EH (cell line): ENCODE measurements around the gene ADORA2A.

Experiments
- DNase-seq: peaks from one replicate; pipeline ENCODE4 v3.0.0-alpha.2; 2015; ENCODE audit warnings: low read depth

ADORA2A gene

DNA sequence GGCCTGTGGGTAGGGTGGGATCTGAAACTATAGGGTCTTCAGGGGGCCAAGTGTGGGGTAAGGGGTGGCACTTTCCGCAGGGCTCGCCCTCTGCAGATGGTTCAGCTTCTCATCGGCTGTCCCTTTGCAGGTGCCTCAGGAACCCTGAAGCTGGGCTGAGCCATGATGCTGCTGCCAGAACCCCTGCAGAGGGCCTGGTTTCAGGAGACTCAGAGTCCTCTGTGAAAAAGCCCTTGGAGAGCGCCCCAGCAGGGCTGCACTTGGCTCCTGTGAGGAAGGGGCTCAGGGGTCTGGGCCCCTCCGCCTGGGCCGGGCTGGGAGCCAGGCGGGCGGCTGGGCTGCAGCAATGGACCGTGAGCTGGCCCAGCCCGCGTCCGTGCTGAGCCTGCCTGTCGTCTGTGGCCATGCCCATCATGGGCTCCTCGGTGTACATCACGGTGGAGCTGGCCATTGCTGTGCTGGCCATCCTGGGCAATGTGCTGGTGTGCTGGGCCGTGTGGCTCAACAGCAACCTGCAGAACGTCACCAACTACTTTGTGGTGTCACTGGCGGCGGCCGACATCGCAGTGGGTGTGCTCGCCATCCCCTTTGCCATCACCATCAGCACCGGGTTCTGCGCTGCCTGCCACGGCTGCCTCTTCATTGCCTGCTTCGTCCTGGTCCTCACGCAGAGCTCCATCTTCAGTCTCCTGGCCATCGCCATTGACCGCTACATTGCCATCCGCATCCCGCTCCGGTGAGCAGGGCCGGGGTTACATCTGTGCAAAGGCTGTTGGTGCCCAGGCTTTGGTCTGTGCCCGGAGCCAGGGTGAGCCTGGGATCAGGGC, 5.8 kb downstream of the ADORA2A start:
- no peak for DNase-seq

GRCh38 chr22:24433828-24434470, 6.5 kb downstream of the ADORA2A start:
- DNase-seq: peak; percentile 80

- DNase-seq: no peak
Observed at GRCh38 chr22:24434471-24435322, 7.3 kb downstream of the ADORA2A start.

DNA sequence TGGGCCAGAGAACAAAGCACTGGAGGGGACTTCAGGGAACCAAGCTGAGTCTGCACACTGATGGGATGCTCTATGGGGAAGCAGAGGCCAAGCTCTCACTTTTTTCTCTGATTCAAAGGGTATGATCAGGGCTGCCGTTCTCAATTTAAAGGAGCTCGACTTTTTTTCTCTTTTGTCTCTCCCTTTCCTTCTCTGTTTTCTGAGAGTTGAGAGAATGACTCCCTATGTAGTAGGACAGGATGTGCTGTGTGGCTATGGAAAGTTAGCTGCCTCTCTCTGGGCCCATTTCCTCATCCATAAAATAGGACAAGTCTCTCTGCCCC, 7.9 kb downstream of the ADORA2A start:
- DNase-seq: no peak

DNA sequence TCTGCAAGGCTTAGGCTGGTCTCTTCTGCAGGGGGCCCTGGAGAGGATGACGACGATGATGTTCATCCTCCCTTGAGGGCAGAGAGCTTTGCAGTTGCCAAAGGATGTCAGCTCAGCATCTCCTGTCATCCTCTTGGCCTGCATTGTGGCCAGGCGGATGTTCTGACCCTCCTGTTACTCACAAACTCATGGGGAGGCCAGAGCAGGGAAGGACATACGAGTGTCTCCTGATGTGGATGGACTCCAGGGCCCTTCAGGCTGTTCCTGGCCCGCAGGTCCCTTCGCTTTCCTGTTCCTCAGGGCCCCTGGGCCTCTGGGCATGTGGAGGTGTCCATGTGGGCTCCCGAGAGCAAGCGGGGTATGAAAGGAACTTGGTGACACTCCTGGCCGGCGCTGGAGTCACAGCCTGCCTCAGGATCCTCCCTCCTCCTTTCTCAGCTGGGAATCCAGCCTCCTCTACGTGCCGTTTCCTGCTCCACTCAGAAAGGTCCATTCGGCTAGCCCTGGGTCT, 8.5 kb downstream of the ADORA2A start:
- DNase-seq: peak; percentile 78

DNA sequence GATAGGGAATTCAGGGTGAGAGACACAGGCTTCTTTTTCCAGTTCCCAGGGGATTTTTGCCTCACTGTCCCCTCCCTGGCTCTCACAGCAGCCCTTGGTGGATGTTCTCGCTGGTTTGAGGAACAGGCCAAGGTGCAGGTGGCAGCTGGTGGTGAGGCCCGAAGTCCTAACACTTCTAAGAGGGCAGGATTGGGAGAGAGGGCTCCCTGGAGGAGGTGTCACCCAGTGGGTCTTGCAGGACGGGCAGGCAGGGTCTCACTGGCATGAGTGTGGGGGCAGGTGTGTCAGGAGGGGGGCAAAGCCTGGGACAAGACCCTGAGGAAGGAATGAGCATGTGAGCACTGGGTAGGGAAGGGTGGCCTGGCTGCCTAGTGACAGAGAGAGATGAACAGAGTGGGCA, 9.2 kb downstream of the ADORA2A start:
- DNase-seq: no peak

DNA sequence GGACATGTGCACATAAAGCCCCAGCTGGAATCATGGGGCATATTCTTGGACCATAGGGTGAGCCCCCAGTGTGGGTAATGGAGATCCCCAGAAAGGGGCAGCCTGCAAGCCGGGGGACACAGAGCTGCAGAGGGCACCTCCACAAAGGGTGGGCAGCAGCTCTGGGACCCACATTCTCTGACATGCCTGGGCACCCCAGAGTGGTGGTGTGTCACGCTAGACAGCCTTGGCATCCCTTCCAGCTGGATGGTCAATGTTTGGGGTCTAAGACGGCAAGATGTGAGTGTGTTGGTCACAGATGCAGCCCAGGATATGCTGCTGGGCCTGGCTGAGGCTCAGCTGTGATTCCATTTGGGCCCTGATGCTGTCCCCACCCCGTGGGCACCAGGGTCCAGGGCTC, 9.7 kb downstream of the ADORA2A start:
- DNase-seq: no peak

GRCh38 chr22:24437741-24438328, 10.4 kb downstream of the ADORA2A start:
- peak; percentile 76 for DNase-seq

- no peak for DNase-seq
Observed at GRCh38 chr22:24440270-24440717, 12.9 kb downstream of the ADORA2A start.

- no peak for DNase-seq
Observed at GRCh38 chr22:24440718-24441405, 13.5 kb downstream of the ADORA2A start.

- DNase-seq: no peak
Observed at GRCh38 chr22:24441406-24442351, 14.3 kb downstream of the ADORA2A start.

GRCh38 chr22:24442352-24442744, 14.9 kb downstream of the ADORA2A start:
- no peak for DNase-seq

DNA sequence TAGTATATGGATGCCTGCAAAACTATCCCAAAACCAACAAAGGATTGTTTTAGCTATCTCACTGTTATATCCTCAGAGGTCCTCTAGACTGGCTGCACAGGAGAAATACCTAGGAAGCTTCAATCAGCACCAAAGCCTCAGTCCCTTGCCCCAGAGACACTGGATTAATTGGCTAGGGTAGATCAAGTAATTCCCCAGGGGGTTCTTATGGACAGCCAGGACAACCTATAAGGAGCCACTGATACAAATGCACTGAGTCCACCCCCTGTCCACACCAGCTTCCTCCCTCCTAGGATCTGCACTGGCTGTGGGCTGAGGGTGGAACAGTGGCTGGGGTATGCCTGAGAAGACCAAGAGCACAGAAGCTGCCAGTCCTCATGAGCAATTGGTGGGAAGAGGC, 16.3 kb downstream of the ADORA2A start:
- DNase-seq: no peak

- DNase-seq: no peak
Observed at GRCh38 chr22:24444251-24444650, 16.9 kb downstream of the ADORA2A start.

GRCh38 chr22:24444729-24445466, 17.5 kb downstream of the ADORA2A start:
- DNase-seq: no peak

DNA sequence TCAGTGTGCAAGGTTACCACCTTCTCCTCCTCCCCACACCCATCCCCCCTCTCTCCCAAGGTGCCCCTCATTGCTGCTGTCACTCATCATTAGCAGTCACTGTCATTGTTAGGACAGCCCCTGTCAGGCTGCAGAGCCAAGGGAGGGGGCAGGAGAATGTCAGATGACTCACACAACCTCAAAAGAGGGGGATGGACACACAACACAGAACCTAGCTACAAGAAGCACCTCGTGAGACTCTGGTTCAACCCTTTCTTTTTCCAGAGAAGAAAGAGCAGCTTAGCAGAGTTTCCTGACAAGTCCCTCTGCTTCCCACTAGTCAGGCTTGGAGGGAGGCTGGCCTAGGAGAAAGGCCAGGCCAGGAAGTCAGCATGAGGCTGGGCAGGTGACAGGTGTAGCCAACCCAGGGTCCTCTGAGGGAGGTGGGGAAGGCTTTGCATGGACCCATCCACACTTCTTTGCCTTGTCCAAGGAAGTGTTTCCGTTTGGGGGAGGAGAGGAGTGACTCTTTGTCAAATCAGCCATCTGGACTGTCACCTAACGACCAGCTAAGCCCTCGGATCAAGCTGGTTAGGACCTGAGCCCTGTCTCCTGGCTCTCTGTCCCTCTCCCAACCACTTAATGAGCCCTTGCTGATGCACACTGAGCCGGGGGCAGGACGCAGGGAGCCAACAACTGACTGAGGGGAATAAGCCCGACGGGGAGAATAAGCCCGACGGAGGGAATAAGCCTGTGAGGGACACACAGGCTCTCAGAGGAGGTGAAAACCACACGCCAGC, 18.3 kb downstream of the ADORA2A start:
- peak; percentile 30 for DNase-seq

DNA sequence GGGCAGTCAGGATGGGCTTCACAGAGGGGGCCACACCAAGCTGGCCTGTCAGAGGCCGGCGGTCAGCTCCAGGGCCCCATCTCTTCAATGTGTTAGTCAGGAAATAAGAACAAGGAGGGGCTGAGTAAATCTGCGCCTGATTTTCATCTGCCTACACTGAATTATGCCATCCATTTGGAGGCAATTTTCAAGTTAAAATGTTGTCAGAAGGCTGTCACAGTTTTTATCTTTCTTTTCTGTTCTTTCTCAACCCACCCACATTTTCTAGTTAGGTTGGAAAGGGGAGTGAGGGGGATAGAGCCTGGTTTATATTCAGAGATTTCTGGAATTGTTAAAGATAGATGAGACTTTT, 18.8 kb downstream of the ADORA2A start:
- no peak for DNase-seq

DNA sequence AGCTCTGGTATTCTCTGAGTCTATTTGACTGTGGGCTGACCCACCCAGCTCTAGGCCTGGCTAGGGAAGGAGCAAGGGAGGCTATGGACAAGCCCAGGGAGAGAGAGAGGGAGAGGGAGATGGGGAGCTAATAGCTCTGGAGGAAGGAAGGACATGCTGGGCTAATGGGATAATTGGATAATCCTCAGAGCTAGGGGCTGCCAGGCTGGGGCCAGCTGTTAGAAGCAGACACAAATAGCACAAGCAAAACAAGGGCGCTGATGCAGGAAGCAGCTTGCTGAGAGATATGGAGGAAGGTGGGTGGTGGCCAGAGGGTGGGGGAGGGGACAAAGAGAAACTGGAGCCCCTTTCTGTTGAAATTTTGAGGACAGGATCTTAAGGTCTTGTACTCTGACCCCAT, 23.2 kb downstream of the ADORA2A start:
- no peak for DNase-seq

DNA sequence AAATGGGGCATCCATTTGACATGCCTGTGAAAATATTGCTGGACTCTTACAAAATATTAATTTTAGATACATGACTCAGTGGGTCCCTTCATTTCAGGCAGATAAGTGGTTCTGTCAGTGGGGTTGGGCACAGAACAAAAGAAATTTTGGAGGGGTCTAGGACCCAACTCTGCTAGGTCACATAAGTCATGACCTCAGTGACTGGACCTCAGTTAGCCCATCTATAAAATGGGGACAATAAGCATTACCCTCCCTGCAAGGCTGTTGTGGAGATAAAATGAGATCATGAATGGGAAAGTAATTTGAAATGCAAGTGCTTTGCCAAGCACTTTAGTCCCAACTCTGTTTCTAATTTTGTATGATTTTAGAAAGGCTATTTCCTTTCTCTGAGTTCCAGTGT, 23.8 kb downstream of the ADORA2A start:
- no peak for DNase-seq
